Stimulated activated CD4-positive, alpha-beta T cell treated with anti-CD3 and anti-CD28 coated beads, Interleukin-1b, Interleukin-23, amount 100 ng/mL, for 4 hours (primary cell): ENCODE data around the gene CACNA1C.
"Not testable (repeated sequence)": the region's sequence is repeated elsewhere in the genome, so short reads cannot be mapped to it uniquely, and the experiment has no call there.

Experiments
- DNase-seq, 2 donors: peaks; one replicate each; pipeline ENCODE4 v3.0.0-alpha.2; 2020; ENCODE audit warnings: low read depth in 2 of 2

The CACNA1C gene

GRCh38 chr12:2485681-2486080 is 432.9 kb downstream of the CACNA1C start:
- no peak for DNase-seq

- DNase-seq = no peak
Observed at GRCh38 chr12:2486796-2487195, 434.0 kb downstream of the CACNA1C start.

GRCh38 chr12:2487278-2487677 is 434.5 kb downstream of the CACNA1C start:
- no peak for DNase-seq

- no peak for DNase-seq
Observed at GRCh38 chr12:2488131-2488530, 435.3 kb downstream of the CACNA1C start.

- DNase-seq = no peak
Observed at GRCh38 chr12:2488596-2488995, 435.8 kb downstream of the CACNA1C start.

- DNase-seq = no peak
Observed at GRCh38 chr12:2489275-2489674, 436.5 kb downstream of the CACNA1C start.

GRCh38 chr12:2490831-2491230 is 438.0 kb downstream of the CACNA1C start:
- no peak for DNase-seq

GRCh38 chr12:2491349-2491748 is 438.6 kb downstream of the CACNA1C start:
- DNase-seq = not testable (repeated sequence)

GRCh38 chr12:2492236-2492635 is 439.4 kb downstream of the CACNA1C start:
- no peak for DNase-seq

- DNase-seq = no peak
Observed at GRCh38 chr12:2493086-2493485, 440.3 kb downstream of the CACNA1C start.

- no peak for DNase-seq
Observed at GRCh38 chr12:2494486-2495192, 441.9 kb downstream of the CACNA1C start.

GRCh38 chr12:2495417-2496112 is 442.8 kb downstream of the CACNA1C start:
- no peak for DNase-seq

- DNase-seq = no peak
Observed at GRCh38 chr12:2498964-2499500, 446.2 kb downstream of the CACNA1C start.

- no peak for DNase-seq
Observed at GRCh38 chr12:2501464-2502191, 448.8 kb downstream of the CACNA1C start.

GRCh38 chr12:2503036-2503435 is 450.2 kb downstream of the CACNA1C start:
- no peak for DNase-seq

- DNase-seq = no peak
Observed at GRCh38 chr12:2503762-2504161, 451.0 kb downstream of the CACNA1C start.

- no peak for DNase-seq
Observed at GRCh38 chr12:2504577-2504976, 451.8 kb downstream of the CACNA1C start.

GRCh38 chr12:2507814-2508213 is 455.0 kb downstream of the CACNA1C start:
- DNase-seq = no peak

GRCh38 chr12:2509137-2509536 is 456.4 kb downstream of the CACNA1C start:
- DNase-seq = no peak

- no peak for DNase-seq
Observed at GRCh38 chr12:2510045-2510444, 457.3 kb downstream of the CACNA1C start.

GRCh38 chr12:2513141-2514037 is 460.6 kb downstream of the CACNA1C start:
- DNase-seq = no peak

- DNase-seq = no peak
Observed at GRCh38 chr12:2514038-2514340, 461.2 kb downstream of the CACNA1C start.
